Aorta (tissue), 5 donors: ENCODE measurements around the gene ELL2. TPM values are rescaled to one million over a fixed set of nuclear protein-coding genes. Genes with fewer than 3 reads are reported as not detected.

ENCODE experiments used
- ATAC-seq: fragments of 200-7000 bp; cut with Tn5 transposase; one replicate; pipeline ENCODE4 v1.9.1; 2022; ENCODE audit warnings: moderate library complexity; ENCODE audit not compliant: low FRiP score
- DNase-seq, 2 donors: peaks; one replicate each; pipeline ENCODE4 v3.0.0-alpha.2; 2020
- H3K27ac ChIP-seq, 2 donors: one replicate each; pipeline ENCODE4 v1.5.1; 2013; ENCODE audit warnings: low read length in 2 of 2, mild to moderate bottlenecking in 2 of 2, moderate library complexity in 2 of 2, control low read depth in 1 of 2, inconsistent platforms in 1 of 2, low read depth in 1 of 2
- H3K27me3 ChIP-seq, 2 donors: one replicate each; pipeline ENCODE4 v1.6.1; 2013; ENCODE audit warnings: control low read depth in 1 of 2, low read length in 1 of 2, mild to moderate bottlenecking in 1 of 2, moderate library complexity in 1 of 2; ENCODE audit not compliant: insufficient read depth in 2 of 2, control insufficient read depth in 1 of 2
- H3K36me3 ChIP-seq, 2 donors: one replicate each; pipeline ENCODE4 v1.6.1; 2013; ENCODE audit warnings: control low read depth in 1 of 2, low read length in 1 of 2, mild to moderate bottlenecking in 1 of 2; ENCODE audit not compliant: insufficient read depth in 2 of 2, control insufficient read depth in 1 of 2
- H3K4me1 ChIP-seq, 2 donors: one replicate each; pipeline ENCODE4 v1.6.1; 2013; ENCODE audit warnings: low read length in 2 of 2, control low read depth in 1 of 2, mild to moderate bottlenecking in 1 of 2, moderate library complexity in 1 of 2; ENCODE audit not compliant: insufficient read depth in 2 of 2, control insufficient read depth in 1 of 2
- H3K4me3 ChIP-seq, 2 donors: one replicate each; pipeline ENCODE4 v1.5.1; 2013; ENCODE audit warnings: low read length in 2 of 2, control low read depth in 1 of 2, mild to moderate bottlenecking in 1 of 2
- H3K9me3 ChIP-seq: one replicate; pipeline ENCODE4 v1.6.1; 2013; ENCODE audit warnings: mild to moderate bottlenecking, low read length; ENCODE audit not compliant: control insufficient read depth
- WGBS, 2 donors: extraction: QIAGEN DNeasy Blood & Tissue Kit; methylation state at CpG; one replicate each; pipeline ENCODE4 v1.1.7; 2013; 5-methylcytosine and 5-hydroxymethylcytosine counted together
- intact Hi-C, 2 donors: fragments of 100-400 bp; cut with DNase I; formaldehyde crosslinking; loops; one replicate each; pipeline versions ENCODE4 v1.14.2 to v1.15.0; 2022
- polyA plus RNA-seq, 2 donors: library from polyadenylated mRNA; stranded (reverse); fragments of 200-250 nt; gene quantifications; one replicate each; pipeline ENCODE4 v1.2.3, GENCODE V29; 2013
- total RNA-seq, 2 donors: library from RNA; stranded (reverse); fragmentation: NEBNext Ultra II Directional; extraction: Animal tissue kit (Norgen Biotek cat#: 25700); gene quantifications; one replicate each; pipeline ENCODE4 v1.2.1, GENCODE V29; 2021
- donor health status: healthy with polysubstance abuse.
- donor health status: Bipolar disorder and iron deficiency.
- donor health status: DM: no; HTN: no; CAD: no.
- donor health status: DM: no; HTN: no; CAD: no.
- donor health status: DM: yes; HTN: yes; CAD: no.

Gene ELL2
- total and polyA plus RNA-seq, 4 donors = 36.6 to 207 (median 77.9) TPM

DNA sequence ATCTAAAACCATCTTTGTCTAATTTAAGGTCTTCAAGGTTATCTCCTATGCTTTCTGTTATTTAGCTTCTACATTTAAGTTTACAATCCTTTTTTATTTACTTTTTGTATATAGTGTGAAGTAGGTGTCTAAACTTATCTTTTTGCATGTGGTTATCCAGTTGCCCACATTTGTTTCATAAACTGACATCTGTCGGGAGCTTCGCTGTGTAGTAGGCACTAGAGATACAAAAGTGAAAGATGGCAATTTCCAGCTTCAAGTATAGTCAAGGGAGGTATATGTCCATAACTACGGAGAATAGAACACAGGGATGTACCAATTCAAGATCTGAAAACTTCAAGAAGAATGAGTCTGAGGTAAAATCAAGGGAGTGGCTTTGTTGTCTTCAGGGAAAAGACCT, 38.7 kb upstream of the ELL2 start:
- Histone ChIP-seq H3K4me1 (no peaks in the 10 kb centered on the region), H3K27me3 (no peaks in the 10 kb centered on the region), H3K4me3 (no peak overlapping the region), H3K27ac (no peak overlapping the region), H3K9me3 (no peaks in the 10 kb centered on the region), H3K36me3 (no peaks in the 10 kb centered on the region)
- 96 to 98% methylated on average over 3 of the region's 3 CpGs for WGBS, 2 donors
- intact Hi-C loops = no loop called here
- ATAC-seq (no peak), DNase-seq (no peak)

- Histone ChIP-seq H3K36me3 (no peaks in the 10 kb centered on the region), H3K27me3 (no peaks in the 10 kb centered on the region), H3K9me3 (no peaks in the 10 kb centered on the region), H3K4me1 (no peaks in the 10 kb centered on the region), H3K27ac (no peak overlapping the region), H3K4me3 (no peak overlapping the region)
- no peak for DNase-seq
- ATAC-seq = no peak
- intact Hi-C loops = no loop called here
These were observed 35.5 kb upstream of the ELL2 start for GRCh38 chr5:95996904-95997723.

- H3K27ac ChIP-seq = no peak overlapping the region
- no peaks in the 10 kb centered on the region for H3K9me3 ChIP-seq
- no peaks in the 10 kb centered on the region for H3K36me3 ChIP-seq
- peaks cover 0 to 2% of the 10 kb centered on the region in 2 donors for H3K4me1 ChIP-seq
- H3K27me3 ChIP-seq = no peaks in the 10 kb centered on the region
- intact Hi-C loops = no loop called here
- no peak overlapping the region for H3K4me3 ChIP-seq
- DNase-seq = no peak
- WGBS, 2 donors = 94 to 96% methylated on average over 3 of the region's 3 CpGs
- ATAC-seq = no peak
These were observed 34.4 kb upstream of the ELL2 start for GRCh38 chr5:95995962-95996489.

GRCh38 chr5:95993776-95994175, 32.1 kb upstream of the ELL2 start:
- no peak overlapping the region for H3K4me3 ChIP-seq
- WGBS, 2 donors = 99 to 100% methylated on average over 1 of the region's 1 CpG
- peaks cover 2% of the 10 kb centered on the region in 2 donors for H3K4me1 ChIP-seq
- DNase-seq = no peak
- intact Hi-C loops = no loop called here
- H3K27me3 ChIP-seq = no peaks in the 10 kb centered on the region
- no peak for ATAC-seq
- no peak overlapping the region for H3K27ac ChIP-seq
- no peaks in the 10 kb centered on the region for H3K9me3 ChIP-seq
- no peaks in the 10 kb centered on the region for H3K36me3 ChIP-seq

DNA sequence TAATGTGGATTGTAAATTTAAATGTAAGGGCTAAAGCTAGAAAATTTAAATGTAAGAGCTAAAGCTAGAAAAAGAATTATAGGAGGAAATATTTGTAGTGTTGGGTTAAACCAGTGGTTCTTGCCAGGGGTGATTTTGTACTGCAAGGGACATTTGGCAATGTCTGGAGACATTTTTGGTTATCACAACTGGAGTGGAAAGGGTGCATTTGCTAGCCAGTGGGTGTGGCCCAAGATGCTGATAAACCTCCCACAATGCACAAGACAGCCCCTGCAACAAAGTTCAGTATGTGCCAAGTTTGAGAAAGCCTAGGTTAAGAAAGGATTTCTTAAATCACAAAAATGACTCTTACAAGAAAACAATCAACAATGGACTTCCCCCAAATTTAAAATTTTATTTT, 31.6 kb upstream of the ELL2 start:
- no peak overlapping the region for H3K27ac ChIP-seq
- H3K27me3 ChIP-seq = no peaks in the 10 kb centered on the region
- no peak for ATAC-seq
- H3K4me3 ChIP-seq = no peak overlapping the region
- H3K9me3 ChIP-seq = no peaks in the 10 kb centered on the region
- no peaks in the 10 kb centered on the region for H3K36me3 ChIP-seq
- no peak for DNase-seq
- peaks cover 2% of the 10 kb centered on the region in 2 donors for H3K4me1 ChIP-seq
- intact Hi-C loops = no loop called here

DNA sequence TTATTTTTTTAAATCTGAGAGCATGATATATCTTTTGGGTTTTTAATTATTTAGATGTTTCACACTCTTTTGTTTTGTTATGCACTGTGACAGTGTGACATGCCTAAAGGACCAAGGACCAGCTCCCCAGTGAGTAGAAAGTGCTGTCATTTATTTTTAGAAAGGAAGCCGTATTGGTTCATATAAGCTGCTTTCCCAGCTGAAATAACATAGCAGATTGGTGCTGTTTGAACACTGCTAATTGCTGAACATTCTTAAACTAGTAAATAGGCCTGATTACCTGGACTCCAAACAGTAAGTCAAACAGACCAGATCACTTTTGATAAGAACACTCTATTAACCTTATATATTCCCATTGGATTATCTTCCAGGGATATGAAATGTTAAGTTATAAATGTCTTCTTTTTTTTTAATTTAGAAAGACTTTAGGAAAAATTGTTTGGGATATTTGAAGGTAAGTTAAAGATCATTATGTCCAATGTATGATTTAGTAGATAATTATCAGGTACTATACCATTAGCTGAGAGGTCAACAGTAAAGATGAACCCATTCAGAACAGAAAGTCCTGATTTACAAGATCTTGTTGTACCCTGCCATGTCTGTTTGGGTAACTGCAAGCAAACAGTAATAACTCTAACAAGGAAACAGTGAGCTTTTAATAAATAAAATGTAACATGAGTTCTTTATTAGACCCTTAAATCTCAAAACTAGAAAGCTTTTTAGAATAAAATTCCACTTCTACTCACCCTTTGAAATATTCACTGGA, 27.8 kb upstream of the ELL2 start:
- DNase-seq (no peak), ATAC-seq (no peak)
- 0 to 4% methylated on average over 1 of the region's 1 CpG for WGBS, 2 donors
- no peak overlapping the region for H3K27ac ChIP-seq
- H3K9me3 ChIP-seq = no peaks in the 10 kb centered on the region
- intact Hi-C loops = no loop called here
- H3K27me3 ChIP-seq = no peaks in the 10 kb centered on the region
- H3K36me3 ChIP-seq = no peaks in the 10 kb centered on the region
- no peak overlapping the region for H3K4me3 ChIP-seq
- H3K4me1 ChIP-seq = peaks cover 2 to 4% of the 10 kb centered on the region in 2 donors

GRCh38 chr5:95988877-95989276, 27.2 kb upstream of the ELL2 start:
- intact Hi-C loops = no loop called here
- Histone ChIP-seq H3K4me3 (no peak overlapping the region), H3K9me3 (no peaks in the 10 kb centered on the region), H3K27me3 (no peaks in the 10 kb centered on the region), H3K36me3 (no peaks in the 10 kb centered on the region), H3K4me1 (peaks cover 2 to 4% of the 10 kb centered on the region in 2 donors), H3K27ac (no peak overlapping the region)
- no peak for DNase-seq
- ATAC-seq = no peak
- 15 to 20% methylated on average over 3 of the region's 3 CpGs for WGBS, 2 donors

- Histone ChIP-seq H3K27ac (peak overlapping the region in 1 of 2 donors; percentile 28), H3K27me3 (no peaks in the 10 kb centered on the region), H3K36me3 (no peaks in the 10 kb centered on the region), H3K4me3 (no peak overlapping the region), H3K9me3 (no peaks in the 10 kb centered on the region), H3K4me1 (peaks cover 2 to 4% of the 10 kb centered on the region in 2 donors)
- intact Hi-C loops = no loop called here
- WGBS, 2 donors = 97% methylated on average over 4 of the region's 4 CpGs
- no peak for DNase-seq
- ATAC-seq = no peak
These were observed 26.4 kb upstream of the ELL2 start for GRCh38 chr5:95988094-95988493.
